Right lobe of liver (tissue), 6 donors: ENCODE results near the gene PRSS56. TPM values are rescaled to one million over a fixed set of nuclear protein-coding genes. Genes with fewer than 3 reads are reported as not detected.

Experiments
- ATAC-seq, 4 donors: fragments of 200-7000 bp; cut with Tn5 transposase; one replicate each; pipeline ENCODE4 v1.9.1; 2020; ENCODE audit warnings: mild to moderate bottlenecking in 4 of 4, moderate library complexity in 4 of 4
- DNase-seq, 3 donors: peaks; one replicate each; pipeline ENCODE4 v3.0.0-alpha.2; 2020
- H3K27ac ChIP-seq, 3 donors: fragments of 200-600 bp; one replicate each; pipeline ENCODE4 v1.8.0; 2022
- H3K27me3 ChIP-seq, 2 donors: fragments of 200-600 bp; one replicate each; pipeline ENCODE4 v1.8.0; 2022
- H3K36me3 ChIP-seq, 4 donors: fragments of 200-600 bp; sonication (generic) in 1 of 4; one replicate each; pipeline versions ENCODE4 v1.5.1 to v1.8.0; 2017 to 2022; ENCODE audit warnings: control low read depth in 1 of 4
- H3K4me1 ChIP-seq, 4 donors: fragments of 200-600 bp; sonication (generic) in 1 of 4; one replicate each; pipeline versions ENCODE4 v1.5.1 to v1.8.0; 2017 to 2022; ENCODE audit warnings: control low read depth in 1 of 4
- H3K4me3 ChIP-seq, 3 donors: fragments of 200-600 bp; one replicate each; pipeline ENCODE4 v1.8.0; 2022
- H3K9me3 ChIP-seq, 4 donors: fragments of 200-600 bp; sonication (generic) in 1 of 4; one replicate each; pipeline versions ENCODE4 v1.5.1 to v1.8.0; 2017 to 2022; ENCODE audit warnings: control low read depth in 1 of 4
- CTCF ChIP-seq, 4 donors: fragments of 200-600 bp in 3 of 4; fragments of 450-650 bp in 1 of 4; IDR thresholded peaks; one replicate each; pipeline versions ENCODE4 v1.5.1 to v1.8.0; 2016 to 2022; ENCODE audit warnings: antibody characterized with exemption in 4 of 4, mild to moderate bottlenecking in 2 of 4
- POLR2A ChIP-seq: fragments of 450-650 bp; IDR thresholded peaks from one replicate; pipeline ENCODE4 v1.6.1; 2017; ENCODE audit warnings: antibody characterized with exemption, mild to moderate bottlenecking
- WGBS: methylation state at CpG from one replicate; pipeline ENCODE4 v1.1.6; 2018; ENCODE audit warnings: low coverage, low lambda C conversion rate; ENCODE audit not compliant: insufficient coverage; ENCODE audit errors: missing lambda C conversion rate; 5-methylcytosine and 5-hydroxymethylcytosine counted together
- intact Hi-C, 2 donors: fragments of 100-400 bp; cut with DNase I; formaldehyde crosslinking; loops; one replicate each; pipeline versions ENCODE4 v1.11.2 to v1.14.1; 2022
- total RNA-seq, 6 experiments: library from RNA; depleted of rRNA in 2 of 6; stranded (reverse); fragments of >200 nt in 2 of 6; fragmentation: NEBNext Ultra II Directional in 3 of 6; extraction: Animal tissue kit (Norgen Biotek cat#: 25700) in 3 of 6; gene quantifications; one replicate each; pipeline versions ENCODE4 v1.1.0 to v1.2.4, GENCODE V29; 2016 to 2023
- donor health status: DM: no; HTN: yes; CAD: no.
- donor health status: DM: no; HTN: no; CAD: no.
- donor health status: DM: no; HTN: no; CAD: no.
- donor health status: DM: no; HTN: yes; CAD: no.
- donor health status: DM: no; HTN: yes; CAD: no.

The PRSS56 gene
- total RNA-seq, 6 experiments from 2014 or later = 0.19 TPM; not detected in 5

- intact Hi-C loops = no loop called here
- Histone ChIP-seq H3K4me3 (no peak within 1 kb of the TSS), H3K27ac (no peak within 1 kb of the TSS), H3K9me3 (no peaks in the 10 kb centered on the region), H3K4me1 (no peaks in the 10 kb centered on the region), H3K27me3 (no peaks in the 10 kb centered on the region), H3K36me3 (no peaks in the 10 kb centered on the region)
- ATAC-seq (no peak), DNase-seq (peak in 1 of 3 donors; percentile 55)
- WGBS = 24% methylated on average over 3 of the region's 23 CpGs
- TF ChIP-seq POLR2A = no peak
Observed at GRCh38 chr2:232539298-232540231, 19.4 kb downstream of the PRSS56 start, which contains the start of gene CHRNG. CHRNG (plus strand) TSS chr2:232539692; CDS start chr2:232539748, 56 bp downstream.

GRCh38 chr2:232540441-232541041, 20.4 kb downstream of the PRSS56 start:
- ATAC-seq (no peak), DNase-seq (peak in 1 of 3 donors; percentile 30)
- WGBS = 79% methylated on average over 3 of the region's 17 CpGs
- TF ChIP-seq POLR2A = no peak
- TF ChIP-seq CTCF (IDR thresholded peaks at IDR 0.05) = no peak
- no peak overlapping the region for H3K4me3 ChIP-seq
- no peak overlapping the region for H3K27ac ChIP-seq
- no peaks in the 10 kb centered on the region for H3K36me3 ChIP-seq
- no peaks in the 10 kb centered on the region for H3K4me1 ChIP-seq
- no peaks in the 10 kb centered on the region for H3K9me3 ChIP-seq
- intact Hi-C loops = no loop called here
- no peaks in the 10 kb centered on the region for H3K27me3 ChIP-seq

GRCh38 chr2:232541195-232541960, 21.2 kb downstream of the PRSS56 start:
- no peak for TF ChIP-seq POLR2A
- no peak for TF ChIP-seq CTCF (IDR thresholded peaks at IDR 0.05)
- Histone ChIP-seq H3K4me1 (no peaks in the 10 kb centered on the region), H3K4me3 (no peak overlapping the region), H3K27ac (no peak overlapping the region), H3K36me3 (no peaks in the 10 kb centered on the region), H3K27me3 (no peaks in the 10 kb centered on the region), H3K9me3 (no peaks in the 10 kb centered on the region)
- 86% methylated on average over 5 of the region's 19 CpGs for WGBS
- DNase-seq (peak in 1 of 3 donors; percentile 57), ATAC-seq (peak in 1 of 4 donors; percentile 7)
- intact Hi-C loops = no loop called here

GRCh38 chr2:232541961-232542714, 21.9 kb downstream of the PRSS56 start:
- DNase-seq (peak in 1 of 3 donors; percentile 20), ATAC-seq (no peak)
- Histone ChIP-seq H3K4me1 (no peaks in the 10 kb centered on the region), H3K27ac (no peak overlapping the region), H3K4me3 (no peak overlapping the region), H3K27me3 (no peaks in the 10 kb centered on the region), H3K9me3 (no peaks in the 10 kb centered on the region), H3K36me3 (no peaks in the 10 kb centered on the region)
- TF ChIP-seq CTCF (IDR thresholded peaks at IDR 0.05) = no peak
- TF ChIP-seq POLR2A = no peak
- WGBS = 70% methylated on average over 3 of the region's 9 CpGs
- intact Hi-C loops = no loop called here
